Left renal cortex interstitium (tissue), 4 donors: ENCODE data around the gene GABBR2. TPM values are rescaled to one million over a fixed set of nuclear protein-coding genes. Genes with fewer than 3 reads are reported as not detected.
A peak's percentile ranks its signal among the peaks of the same experiment; 100 is the strongest.
"Not testable (repeated sequence)": the region's sequence is repeated elsewhere in the genome, so short reads cannot be mapped to it uniquely, and the experiment has no call there.

Experiments
- DNase-seq, 4 donors: peaks; one replicate each; pipeline ENCODE4 v3.0.0-alpha.2; 2013; ENCODE audit warnings: low read depth in 4 of 4, low spot score in 2 of 4, missing footprints in 1 of 4
- polyA plus RNA-seq, 4 donors: library from polyadenylated mRNA; unstranded; fragments of 120-200 nt; gene quantifications; one replicate each; pipeline ENCODE4 v1.2.1, GENCODE V29; 2013; ENCODE audit not compliant: insufficient read length in 4 of 4

Gene GABBR2
- polyA plus RNA-seq, 4 donors = 4.5 to 5.6 (median 5.3) TPM

GRCh38 chr9:98688710-98689495 is 19.8 kb downstream of the GABBR2 start:
- DNase-seq = no peak

GRCh38 chr9:98687911-98688310 is 20.8 kb downstream of the GABBR2 start:
- DNase-seq = no peak

- no peak for DNase-seq
Measured at GRCh38 chr9:98686961-98687855, 21.5 kb downstream of the GABBR2 start.

GRCh38 chr9:98684816-98685215 is 23.9 kb downstream of the GABBR2 start:
- not testable (repeated sequence) for DNase-seq

- DNase-seq = no peak
Measured at GRCh38 chr9:98678244-98678842, 30.4 kb downstream of the GABBR2 start.

- no peak for DNase-seq
Measured at GRCh38 chr9:98673681-98674080, 35.1 kb downstream of the GABBR2 start.

GRCh38 chr9:98667005-98667640 is 41.6 kb downstream of the GABBR2 start:
- peak in 3 of 4 donors; percentile 25 to 49 (median 30) for DNase-seq

GRCh38 chr9:98665501-98665900 is 43.2 kb downstream of the GABBR2 start:
- no peak for DNase-seq

- DNase-seq = no peak
Measured at GRCh38 chr9:98660541-98660940, 48.2 kb downstream of the GABBR2 start.

GRCh38 chr9:98658951-98659351 is 49.8 kb downstream of the GABBR2 start:
- DNase-seq = peak; percentile 28 to 52 (median 33)

GRCh38 chr9:98657897-98658296 is 50.8 kb downstream of the GABBR2 start:
- DNase-seq = no peak

GRCh38 chr9:98656511-98656910 is 52.2 kb downstream of the GABBR2 start:
- no peak for DNase-seq

- DNase-seq = not testable (repeated sequence)
Measured at GRCh38 chr9:98655428-98655827, 53.3 kb downstream of the GABBR2 start.

- no peak for DNase-seq
Measured at GRCh38 chr9:98654247-98654646, 54.5 kb downstream of the GABBR2 start.

- DNase-seq = no peak
Measured at GRCh38 chr9:98652741-98653140, 56.0 kb downstream of the GABBR2 start.

GRCh38 chr9:98652302-98652701 is 56.4 kb downstream of the GABBR2 start:
- DNase-seq = no peak

- DNase-seq = no peak
Measured at GRCh38 chr9:98647236-98647635, 61.5 kb downstream of the GABBR2 start.

GRCh38 chr9:98644011-98644410 is 64.7 kb downstream of the GABBR2 start:
- no peak for DNase-seq

- DNase-seq = no peak
Measured at GRCh38 chr9:98642661-98643312, 65.9 kb downstream of the GABBR2 start.

- no peak for DNase-seq
Measured at GRCh38 chr9:98641695-98642094, 67.0 kb downstream of the GABBR2 start.
